GM19193 (cell line): ENCODE results near the gene CTU1.

Experiments
- POLR2A ChIP-seq: IDR thresholded peaks from 4 replicates; pipeline ENCODE4 v1.6.1; 2011; ENCODE audit not compliant: insufficient read depth, insufficient read length; ENCODE audit errors: extremely low read depth

The CTU1 gene

GRCh38 chr19:51122112-51122981, 14.1 kb upstream of the CTU1 start:
- TF ChIP-seq POLR2A, result no peak

- no peak for TF ChIP-seq POLR2A
Measured at GRCh38 chr19:51121257-51121656, 13.0 kb upstream of the CTU1 start.

GRCh38 chr19:51120160-51120559, 12.0 kb upstream of the CTU1 start:
- TF ChIP-seq POLR2A, result no peak

- TF ChIP-seq POLR2A, result no peak
Measured at GRCh38 chr19:51119611-51120010, 11.4 kb upstream of the CTU1 start.

- TF ChIP-seq POLR2A, result no peak
Measured at GRCh38 chr19:51119101-51119500, 10.9 kb upstream of the CTU1 start.

GRCh38 chr19:51116736-51117286, 8.6 kb upstream of the CTU1 start:
- no peak for TF ChIP-seq POLR2A

- TF ChIP-seq POLR2A, result no peak
Measured at GRCh38 chr19:51114087-51114729, 6.0 kb upstream of the CTU1 start.

- no peak for TF ChIP-seq POLR2A
Measured at GRCh38 chr19:51111606-51112005, 3.4 kb upstream of the CTU1 start.

GRCh38 chr19:51110666-51110971, 2.4 kb upstream of the CTU1 start:
- TF ChIP-seq POLR2A, result no peak

- no peak for TF ChIP-seq POLR2A
Measured at GRCh38 chr19:51108805-51109146, 567 bp upstream of the CTU1 start.

- no peak for TF ChIP-seq POLR2A
Measured at GRCh38 chr19:51107406-51108065, 673 bp downstream of the CTU1 start.

GRCh38 chr19:51103926-51104341, 4.3 kb downstream of the CTU1 start:
- no peak for TF ChIP-seq POLR2A

- no peak for TF ChIP-seq POLR2A
Measured at GRCh38 chr19:51102991-51103390, 5.2 kb downstream of the CTU1 start.

GRCh38 chr19:51101171-51101865, 6.9 kb downstream of the CTU1 start:
- TF ChIP-seq POLR2A, result no peak

GRCh38 chr19:51100601-51101000, 7.6 kb downstream of the CTU1 start:
- no peak for TF ChIP-seq POLR2A
